Activated naive CD8-positive, alpha-beta T cell treated with anti-CD3 and anti-CD28 coated beads for 36 hours (primary cell): ENCODE results near the gene NOS1AP. TPM values are rescaled to one million over a fixed set of nuclear protein-coding genes. Genes with fewer than 3 reads are reported as not detected.
"Not testable (repeated sequence)": the region's sequence is repeated elsewhere in the genome, so short reads cannot be mapped to it uniquely, and the experiment has no call there.

ENCODE experiments used
- DNase-seq: peaks from one replicate; pipeline ENCODE4 v3.0.0; 2021
- H3K27ac Mint-ChIP-seq: one replicate; pipeline ENCODE4 v1.8.0; 2022; ENCODE audit warnings: mild to moderate bottlenecking, moderate library complexity, mixed read lengths
- H3K27me3 Mint-ChIP-seq: one replicate; pipeline ENCODE4 v1.8.0; 2022; ENCODE audit warnings: mild to moderate bottlenecking, mixed read lengths
- H3K36me3 Mint-ChIP-seq: one replicate; pipeline ENCODE4 v1.8.0; 2021; ENCODE audit warnings: mild to moderate bottlenecking, mixed read lengths
- H3K4me1 Mint-ChIP-seq: one replicate; pipeline ENCODE4 v1.8.0; 2021; ENCODE audit warnings: mixed read lengths
- H3K4me3 Mint-ChIP-seq: one replicate; pipeline ENCODE4 v1.8.0; 2022; ENCODE audit warnings: mild to moderate bottlenecking, moderate library complexity, mixed read lengths
- H3K9me3 Mint-ChIP-seq: one replicate; pipeline ENCODE4 v1.8.0; 2022; ENCODE audit warnings: mixed read lengths
- total RNA-seq, 2 experiments: library from RNA; stranded (reverse); gene quantifications; one replicate each; pipeline ENCODE4 v1.2.3, GENCODE V29; 2021

Gene NOS1AP
- total RNA-seq, 2 experiments from 2014 or later, result 0.14 to 0.21 TPM

DNA sequence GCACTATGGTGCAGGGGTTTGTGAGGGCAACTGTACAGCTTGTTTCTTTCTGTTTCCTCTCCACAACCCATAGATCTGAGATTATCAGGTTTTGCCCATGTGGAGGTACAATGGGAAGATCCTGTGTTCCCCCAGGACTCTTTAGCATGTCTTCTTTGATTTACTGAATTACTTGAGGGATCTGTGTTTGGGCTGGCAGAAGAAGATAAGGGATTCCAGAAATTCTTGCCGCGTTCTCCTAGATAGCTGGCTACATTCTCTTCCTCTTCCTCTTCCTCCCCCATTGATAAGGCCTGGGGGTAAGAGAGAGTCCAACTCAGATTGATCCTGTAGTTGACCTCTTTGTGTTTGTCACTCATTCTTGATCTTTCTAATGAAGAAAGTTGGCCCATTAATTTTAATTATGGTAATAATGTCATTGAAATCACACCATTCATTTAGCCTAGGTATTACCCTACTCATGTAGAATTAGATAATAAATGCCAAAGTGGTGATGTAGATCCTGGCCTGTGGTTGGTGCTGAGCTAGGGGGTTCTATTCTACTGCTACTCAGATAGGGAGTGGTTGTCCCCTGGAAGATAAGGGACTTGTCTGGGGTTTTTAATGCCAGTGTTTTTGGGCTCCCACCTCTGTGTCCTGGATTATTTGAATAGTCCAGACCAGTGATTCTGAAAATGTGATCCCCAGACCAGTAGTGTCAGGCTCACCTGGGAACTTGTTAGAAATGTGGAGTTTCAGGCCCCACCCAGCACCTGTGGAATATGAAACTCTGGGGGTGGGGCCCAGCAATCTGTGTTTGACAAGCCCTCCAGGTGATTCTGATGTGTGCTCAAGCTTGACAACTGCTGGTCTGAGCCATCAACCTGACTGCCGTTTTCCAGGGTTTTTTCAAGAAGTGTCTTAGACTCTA lies 122.2 kb downstream of the NOS1AP start:
- no peaks in the 10 kb centered on the region for H3K9me3 Mint-ChIP-seq
- H3K4me1 Mint-ChIP-seq, result no peaks in the 10 kb centered on the region
- no peaks in the 10 kb centered on the region for H3K36me3 Mint-ChIP-seq
- no peaks in the 10 kb centered on the region for H3K27me3 Mint-ChIP-seq
- H3K4me3 Mint-ChIP-seq, result no peak overlapping the region
- no peak overlapping the region for H3K27ac Mint-ChIP-seq
- DNase-seq, result no peak

DNA sequence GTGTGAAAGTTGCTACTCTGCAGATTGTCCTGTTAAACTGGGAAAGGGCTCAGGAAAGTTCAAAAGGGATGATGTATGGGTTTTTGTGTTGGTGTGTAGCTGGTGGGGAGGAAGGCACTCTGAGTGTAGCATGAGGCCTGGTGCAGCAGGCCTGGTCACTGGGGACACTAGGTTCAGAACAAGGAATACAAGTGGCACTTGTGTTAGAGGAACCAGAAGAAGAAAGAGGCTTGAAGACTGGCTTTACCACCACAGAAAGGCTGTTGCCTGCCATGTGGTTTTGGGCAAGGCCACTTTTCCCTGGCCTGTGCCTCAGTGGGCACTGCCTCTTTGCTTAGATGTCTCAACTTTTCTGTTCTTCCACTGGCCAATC lies 122.8 kb downstream of the NOS1AP start:
- DNase-seq, result no peak
- Mint-ChIP-seq H3K36me3 (no peaks in the 10 kb centered on the region), H3K4me3 (no peak overlapping the region)

DNA sequence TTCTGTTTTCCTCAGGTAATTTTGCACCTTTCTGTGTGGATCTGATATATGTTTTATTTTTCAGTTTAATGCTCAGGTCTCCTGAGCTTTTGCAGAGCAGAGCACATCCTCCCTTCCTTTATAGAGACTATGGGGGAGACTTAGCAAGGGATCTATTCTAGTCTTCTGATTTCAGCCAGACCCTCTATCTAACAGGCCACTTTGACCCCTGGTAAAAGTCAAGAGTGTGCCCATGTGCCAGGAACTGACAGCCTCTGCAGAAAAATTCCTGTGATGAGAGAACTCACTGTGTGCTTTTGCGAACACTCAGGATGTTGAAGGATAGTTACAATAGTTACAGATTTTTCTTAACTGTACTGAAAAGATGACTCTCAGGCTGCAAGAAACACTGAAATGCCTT lies 123.3 kb downstream of the NOS1AP start:
- H3K4me1 Mint-ChIP-seq, result no peaks in the 10 kb centered on the region
- no peak overlapping the region for H3K4me3 Mint-ChIP-seq
- no peak for DNase-seq
- no peak overlapping the region for H3K27ac Mint-ChIP-seq
- H3K36me3 Mint-ChIP-seq, result no peaks in the 10 kb centered on the region
- no peaks in the 10 kb centered on the region for H3K9me3 Mint-ChIP-seq
- peaks cover 5% of the 10 kb centered on the region for H3K27me3 Mint-ChIP-seq

More for the DNA sequence above, 122.8 kb downstream of the NOS1AP start:
- H3K27me3 Mint-ChIP-seq, result peaks cover 5% of the 10 kb centered on the region
- H3K27ac Mint-ChIP-seq, result no peak overlapping the region
- no peaks in the 10 kb centered on the region for H3K9me3 Mint-ChIP-seq
- H3K4me1 Mint-ChIP-seq, result no peaks in the 10 kb centered on the region

DNA sequence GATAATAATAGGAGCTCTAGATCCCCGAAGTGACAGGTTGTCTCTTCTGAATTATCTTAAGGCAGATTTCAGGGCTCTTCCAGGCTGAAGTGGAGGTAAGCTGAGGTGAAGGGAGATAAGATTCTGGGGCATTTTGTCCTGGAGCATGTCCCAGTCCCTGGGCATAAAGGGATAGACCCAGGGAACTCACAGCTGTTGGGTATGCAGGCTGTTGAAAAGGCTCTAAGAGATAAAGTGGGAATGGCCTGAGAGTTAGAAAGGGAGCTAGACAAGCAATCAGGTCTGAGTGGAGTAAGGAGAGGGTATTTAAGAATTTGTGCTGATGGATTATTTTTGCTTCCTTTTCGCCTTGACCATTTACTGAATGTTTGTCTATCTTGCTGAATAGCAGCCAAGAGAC lies 123.7 kb downstream of the NOS1AP start:
- DNase-seq, result no peak
- Mint-ChIP-seq H3K27me3 (peaks cover 5% of the 10 kb centered on the region), H3K9me3 (no peaks in the 10 kb centered on the region), H3K4me3 (no peak overlapping the region), H3K36me3 (no peaks in the 10 kb centered on the region), H3K27ac (no peak overlapping the region), H3K4me1 (no peaks in the 10 kb centered on the region)

DNA sequence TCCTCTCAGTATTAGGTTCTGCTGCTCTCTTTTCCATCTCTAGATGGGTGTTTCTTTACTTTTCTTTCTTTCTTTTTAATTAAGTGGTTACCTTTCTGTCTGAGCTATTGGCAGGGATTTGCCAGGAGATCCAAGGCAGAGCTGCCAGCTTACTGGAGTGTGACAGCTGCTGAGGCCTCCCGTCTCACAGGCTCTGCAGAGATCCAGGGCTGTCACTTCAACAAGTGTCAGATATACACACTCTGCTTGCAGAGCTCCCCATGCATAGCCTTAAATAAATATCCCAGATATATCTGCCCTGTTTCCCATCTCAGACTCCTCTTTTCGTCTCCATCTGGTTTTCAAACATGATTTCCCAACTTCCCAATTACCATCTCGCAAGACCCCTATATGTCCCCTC lies 124.3 kb downstream of the NOS1AP start:
- Mint-ChIP-seq H3K27me3 (peaks cover 5% of the 10 kb centered on the region), H3K4me3 (no peak overlapping the region), H3K4me1 (no peaks in the 10 kb centered on the region), H3K9me3 (no peaks in the 10 kb centered on the region), H3K27ac (no peak overlapping the region), H3K36me3 (no peaks in the 10 kb centered on the region)
- DNase-seq, result no peak

DNA sequence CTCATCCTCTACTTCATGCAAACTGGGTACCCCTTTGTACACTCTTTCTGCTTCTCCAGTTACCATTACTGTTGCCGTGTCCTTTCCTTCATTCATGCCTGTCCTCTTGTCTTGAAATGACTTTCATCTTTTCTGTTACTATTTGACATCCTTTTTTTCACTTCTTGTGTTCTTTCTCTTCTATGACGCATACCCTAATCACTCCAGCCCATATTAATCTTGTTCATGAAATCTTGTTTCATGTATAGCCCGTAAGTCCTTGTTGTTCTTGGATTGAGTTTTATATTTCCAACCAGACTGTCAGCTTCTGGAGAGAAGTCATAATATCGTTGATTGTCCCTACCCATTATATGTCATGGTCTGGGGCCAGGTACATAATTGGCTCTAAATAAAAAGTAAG lies 126.1 kb downstream of the NOS1AP start:
- peaks cover 5% of the 10 kb centered on the region for H3K27me3 Mint-ChIP-seq
- no peak overlapping the region for H3K4me3 Mint-ChIP-seq
- no peaks in the 10 kb centered on the region for H3K4me1 Mint-ChIP-seq
- DNase-seq, result no peak
- no peaks in the 10 kb centered on the region for H3K9me3 Mint-ChIP-seq
- H3K27ac Mint-ChIP-seq, result no peak overlapping the region
- H3K36me3 Mint-ChIP-seq, result no peaks in the 10 kb centered on the region

DNA sequence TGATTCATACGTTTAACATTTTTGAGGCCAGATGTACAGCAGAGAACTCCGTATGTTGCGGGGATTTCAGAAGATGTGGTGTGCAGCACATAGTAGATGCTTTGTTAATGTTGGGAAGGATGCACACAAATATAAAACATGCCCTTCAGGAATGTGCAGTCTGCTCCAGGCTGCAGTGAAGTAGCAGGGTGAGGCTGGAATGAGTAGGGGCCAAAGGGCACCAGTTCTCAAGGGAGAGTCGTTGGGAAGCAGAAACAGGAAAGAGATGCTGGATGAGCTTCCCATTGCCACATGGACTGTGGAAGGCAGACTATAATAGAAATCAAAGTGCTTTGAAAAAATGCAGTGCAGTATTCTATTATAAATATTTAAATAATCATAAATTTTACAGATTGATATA lies 126.9 kb downstream of the NOS1AP start:
- Mint-ChIP-seq H3K4me3 (no peak overlapping the region), H3K27me3 (peaks cover 10% of the 10 kb centered on the region), H3K4me1 (no peaks in the 10 kb centered on the region), H3K9me3 (no peaks in the 10 kb centered on the region), H3K36me3 (no peaks in the 10 kb centered on the region), H3K27ac (no peak overlapping the region)
- no peak for DNase-seq

DNA sequence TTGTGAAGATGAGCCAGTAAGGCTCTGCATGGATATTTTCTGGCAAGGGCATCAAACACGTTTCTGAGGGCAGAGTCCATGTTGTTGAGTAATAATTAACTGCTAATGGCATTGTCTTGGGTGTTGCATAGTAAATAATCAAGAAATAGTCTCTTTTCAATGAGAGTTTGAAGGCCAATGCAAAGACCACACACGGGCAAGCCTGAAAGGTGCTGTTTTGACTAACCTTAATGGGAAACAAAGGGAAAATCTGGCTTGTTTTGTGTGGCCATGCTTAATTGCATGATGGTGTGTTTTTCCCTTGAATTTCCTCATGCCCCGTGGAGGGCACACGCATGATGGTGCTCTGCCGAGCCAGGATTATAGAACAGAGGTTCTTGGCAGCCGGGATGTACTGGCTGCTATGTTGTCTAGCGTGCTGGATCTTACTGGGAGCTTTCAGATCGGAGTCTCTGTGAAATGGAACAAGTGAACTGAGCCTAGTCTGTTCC lies 127.6 kb downstream of the NOS1AP start:
- no peak overlapping the region for H3K4me3 Mint-ChIP-seq
- no peak for DNase-seq
- peaks cover 10% of the 10 kb centered on the region for H3K27me3 Mint-ChIP-seq
- H3K36me3 Mint-ChIP-seq, result no peaks in the 10 kb centered on the region
- H3K4me1 Mint-ChIP-seq, result no peaks in the 10 kb centered on the region
- no peak overlapping the region for H3K27ac Mint-ChIP-seq
- no peaks in the 10 kb centered on the region for H3K9me3 Mint-ChIP-seq

DNA sequence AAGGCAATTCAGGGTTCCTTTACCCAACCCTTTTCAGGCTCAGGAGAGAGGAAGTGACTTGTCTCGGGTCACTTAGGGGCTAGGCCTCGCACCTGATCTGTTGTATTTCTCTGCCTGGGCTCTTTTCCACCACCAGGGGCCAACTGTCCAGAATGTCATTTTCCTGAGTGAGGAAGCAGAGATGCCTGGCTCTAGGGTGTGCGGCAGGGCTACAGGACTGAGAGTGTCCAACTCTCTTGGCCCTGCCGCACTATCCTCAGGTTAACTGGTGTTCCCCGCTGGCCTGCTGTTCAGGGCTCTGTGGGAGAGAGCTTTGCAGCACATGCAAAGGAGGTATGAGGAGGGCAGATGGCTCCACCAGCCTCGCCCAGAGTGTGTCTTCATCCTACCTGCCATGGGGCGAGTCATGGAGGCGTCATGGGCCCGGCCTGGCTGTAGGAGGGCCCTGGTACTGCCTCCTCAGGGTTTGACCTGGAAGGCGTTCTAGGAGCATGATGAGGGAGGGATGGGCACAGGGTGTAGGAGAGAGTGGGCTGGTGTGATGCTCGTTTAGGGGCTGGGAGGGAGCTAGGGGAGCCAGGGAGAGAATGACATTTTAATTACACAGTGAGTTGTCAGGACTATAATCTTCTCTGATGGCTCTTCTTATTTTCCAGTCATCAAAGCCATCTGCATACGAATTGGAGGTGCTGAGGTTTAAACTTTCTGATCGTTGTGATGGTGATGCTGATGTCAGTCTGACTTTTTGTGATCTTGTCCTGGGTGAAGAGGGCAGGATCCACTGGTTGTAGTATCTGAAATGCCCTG lies 128.3 kb downstream of the NOS1AP start:
- Mint-ChIP-seq H3K27me3 (peaks cover 11% of the 10 kb centered on the region), H3K4me1 (no peaks in the 10 kb centered on the region), H3K36me3 (no peaks in the 10 kb centered on the region), H3K27ac (no peak overlapping the region), H3K9me3 (no peaks in the 10 kb centered on the region), H3K4me3 (no peak overlapping the region)
- no peak for DNase-seq

DNA sequence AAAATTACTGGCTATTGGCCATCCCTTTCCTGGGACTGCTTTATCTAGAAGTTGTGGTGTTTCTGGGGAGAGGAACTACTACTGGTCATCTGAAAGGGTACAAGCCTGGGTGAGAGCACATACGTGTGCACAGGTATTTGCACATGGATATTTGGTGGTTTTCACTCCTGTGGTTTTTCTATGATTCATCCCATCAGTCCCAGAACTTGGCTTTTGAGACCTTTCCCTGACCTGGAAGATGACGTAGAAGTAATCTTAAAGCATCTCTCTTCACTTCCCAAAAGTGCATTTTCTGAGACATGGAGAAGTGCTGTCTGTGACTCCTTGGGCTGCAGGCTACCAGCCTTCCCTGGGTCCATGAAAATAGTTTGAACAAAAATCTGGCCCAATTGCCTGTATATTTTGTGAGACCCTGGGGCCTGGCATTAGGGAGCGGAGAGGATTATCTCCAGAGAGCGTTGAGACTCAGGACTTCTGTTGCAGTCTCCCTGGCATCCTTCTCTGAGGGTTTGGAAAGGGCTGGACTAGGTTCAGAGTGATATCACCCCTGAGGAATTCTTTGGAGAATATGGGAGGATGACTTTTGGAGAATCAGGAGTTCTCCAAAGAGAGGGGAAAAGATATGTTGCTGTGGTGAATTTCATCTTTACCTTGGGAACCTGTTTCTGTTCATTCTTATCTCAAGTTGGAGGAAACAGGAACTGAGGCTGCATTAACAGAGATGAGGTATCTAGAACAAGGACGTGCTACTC lies 130.8 kb downstream of the NOS1AP start:
- DNase-seq, result no peak
- Mint-ChIP-seq H3K36me3 (no peaks in the 10 kb centered on the region), H3K4me1 (no peaks in the 10 kb centered on the region), H3K27me3 (peaks cover 16% of the 10 kb centered on the region), H3K9me3 (no peaks in the 10 kb centered on the region), H3K27ac (no peak overlapping the region), H3K4me3 (no peak overlapping the region)

DNA sequence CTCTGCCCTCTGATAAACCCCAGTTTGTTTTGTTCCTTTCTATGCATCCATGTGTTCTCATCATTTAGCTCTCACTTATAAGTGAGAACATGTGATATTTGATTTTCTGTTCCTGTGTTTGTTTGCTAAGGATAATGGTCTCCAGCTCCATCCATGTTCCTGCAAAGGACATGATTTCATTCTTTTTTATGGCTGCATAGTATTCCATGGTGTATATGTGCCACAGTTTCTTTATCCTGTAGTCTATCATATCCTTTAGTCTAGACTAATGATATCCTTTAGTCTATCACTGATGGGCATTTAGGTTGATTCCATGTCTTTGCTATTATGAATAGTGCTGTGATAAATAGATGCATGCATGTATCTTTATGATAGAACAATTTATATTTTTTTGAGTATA lies 131.6 kb downstream of the NOS1AP start:
- H3K27me3 Mint-ChIP-seq, result peaks cover 16% of the 10 kb centered on the region
- not testable (repeated sequence) for H3K4me1 Mint-ChIP-seq, H3K9me3 Mint-ChIP-seq, H3K27ac Mint-ChIP-seq, DNase-seq, H3K4me3 Mint-ChIP-seq, H3K36me3 Mint-ChIP-seq

DNA sequence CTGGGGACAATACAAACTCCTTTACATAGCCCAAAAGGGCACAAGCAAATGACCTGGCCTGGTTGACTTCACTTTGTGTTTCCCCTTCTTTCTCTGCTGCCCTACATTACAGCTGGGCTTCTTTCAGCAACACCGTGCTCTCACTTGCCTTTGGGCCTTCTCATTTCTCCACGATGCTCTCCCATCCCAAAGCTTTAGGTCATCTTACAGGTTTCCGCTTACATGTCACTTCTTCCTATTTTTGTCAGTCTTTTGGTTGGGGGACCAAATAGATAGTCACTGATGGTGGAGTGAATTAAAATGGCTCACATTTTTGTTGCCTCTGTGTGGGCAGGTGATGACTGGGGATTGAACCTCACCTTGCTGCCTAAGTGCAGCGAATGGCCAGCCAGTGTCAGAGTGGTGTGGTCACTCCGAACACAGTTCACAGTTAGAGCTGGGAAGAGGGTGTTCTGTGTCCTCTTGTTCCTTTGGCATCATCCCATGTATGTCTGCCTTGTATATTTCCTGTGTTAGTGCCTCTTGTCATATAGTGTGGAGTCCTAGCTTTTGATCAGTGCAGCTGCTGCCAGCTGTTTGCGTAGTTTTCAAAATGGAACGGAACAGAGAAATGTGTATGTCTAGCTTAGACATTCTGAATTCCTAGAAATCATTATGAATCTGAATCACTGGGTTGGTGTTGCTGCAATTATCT lies 134.8 kb downstream of the NOS1AP start:
- no peak overlapping the region for H3K4me3 Mint-ChIP-seq
- H3K9me3 Mint-ChIP-seq, result no peaks in the 10 kb centered on the region
- H3K36me3 Mint-ChIP-seq, result no peaks in the 10 kb centered on the region
- no peak overlapping the region for H3K27ac Mint-ChIP-seq
- no peaks in the 10 kb centered on the region for H3K4me1 Mint-ChIP-seq
- DNase-seq, result no peak
- peaks cover 23% of the 10 kb centered on the region for H3K27me3 Mint-ChIP-seq

DNA sequence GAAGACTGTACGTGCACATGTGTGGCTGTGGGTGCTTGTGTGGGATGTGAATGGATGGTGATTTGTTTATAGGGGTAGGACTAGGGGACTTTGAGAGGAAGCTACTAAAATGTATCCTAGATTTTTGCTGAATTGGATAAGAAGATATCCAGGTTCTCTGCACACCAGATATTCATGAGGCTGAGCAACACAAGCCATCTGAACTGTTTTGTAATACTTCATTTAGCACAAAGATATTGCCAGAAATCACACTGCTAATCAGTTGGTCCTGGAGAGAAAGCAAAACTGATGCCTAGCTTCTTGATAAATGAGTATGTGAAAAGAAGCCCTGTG lies 135.3 kb downstream of the NOS1AP start:
- Mint-ChIP-seq H3K4me3 (no peak overlapping the region), H3K27ac (no peak overlapping the region), H3K9me3 (no peaks in the 10 kb centered on the region), H3K36me3 (no peaks in the 10 kb centered on the region), H3K27me3 (peaks cover 23% of the 10 kb centered on the region), H3K4me1 (no peaks in the 10 kb centered on the region)
- DNase-seq, result no peak

DNA sequence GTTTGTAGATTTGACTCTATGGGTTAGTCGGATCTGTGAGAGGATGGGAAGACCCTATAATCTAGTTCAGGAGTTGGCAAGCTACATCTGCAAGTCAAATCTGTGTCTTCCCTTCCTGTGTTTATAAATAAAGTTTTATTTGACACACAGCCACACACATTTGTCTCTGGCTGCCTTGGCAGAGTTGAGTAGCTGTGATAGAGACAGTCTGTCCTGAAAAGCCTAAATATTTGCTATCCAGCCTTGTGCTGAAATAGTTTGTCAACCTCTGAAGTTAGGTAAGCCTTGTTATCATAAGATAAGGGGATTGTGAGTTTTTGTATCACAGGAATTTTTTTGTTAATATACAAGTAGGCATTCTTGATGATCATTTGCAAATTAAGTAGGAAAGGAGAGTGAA lies 136.8 kb downstream of the NOS1AP start:
- H3K4me3 Mint-ChIP-seq, result no peak overlapping the region
- H3K27ac Mint-ChIP-seq, result no peak overlapping the region
- DNase-seq, result no peak
- no peaks in the 10 kb centered on the region for H3K9me3 Mint-ChIP-seq
- no peaks in the 10 kb centered on the region for H3K36me3 Mint-ChIP-seq
- H3K27me3 Mint-ChIP-seq, result peaks cover 19% of the 10 kb centered on the region
- H3K4me1 Mint-ChIP-seq, result no peaks in the 10 kb centered on the region
